Measurements from ENCODE around the gene PPP3R1. TPM values are rescaled to one million over a fixed set of nuclear protein-coding genes. Genes with fewer than 3 reads are reported as not detected.

Gene PPP3R1
- total and polyA plus RNA-seq, 2 of the 4 experiments (the other 2 are of a cell fraction): 9.1 to 17.3 TPM

DNA sequence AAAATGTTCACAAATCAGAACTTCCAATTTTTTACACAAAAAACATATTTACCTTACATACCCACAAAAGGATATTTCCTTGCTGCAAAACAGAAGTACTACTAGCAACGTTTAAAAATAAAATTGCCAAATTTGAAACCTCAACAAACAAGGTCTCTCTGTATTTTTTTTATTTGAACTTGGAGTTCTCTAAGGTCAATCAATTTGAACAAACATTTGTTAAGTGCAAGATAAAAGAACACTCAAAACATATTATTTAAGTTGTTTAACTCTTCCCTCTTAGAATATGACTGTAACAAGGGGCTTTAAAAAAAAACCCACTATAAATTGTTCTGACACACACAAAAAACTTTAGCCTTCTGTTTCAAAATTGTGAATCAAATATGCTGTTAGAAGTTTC is 65.0 kb downstream of the PPP3R1 start:
- no peak overlapping the region for H3K18ac ChIP-seq (ENCODE audit: low read depth, low read length)
- DNase-seq (no peak), ATAC-seq (ENCODE audit: low read depth) (no peak)
- H3K56ac ChIP-seq (ENCODE audit: extremely low read depth, insufficient read depth, low read length): no peak overlapping the region
- H3K4me1 ChIP-seq (ENCODE audit: control insufficient read depth, insufficient read depth, low read length): peaks cover 4% of the 10 kb centered on the region
- H3K4me3 ChIP-seq (ENCODE audit: insufficient read depth, low read depth, low read length): no peak overlapping the region
- H3K4me2 ChIP-seq (ENCODE audit: low read depth, low read length): no peak overlapping the region
- H3K27ac ChIP-seq (ENCODE audit: insufficient read depth, low read length): no peak overlapping the region
- dilution Hi-C loops (cut with HindIII; ENCODE audit: low sequenced_read_pairs, unreplicated experiment) (no loop called here), in situ Hi-C loops (cut with MboI; ENCODE audit: low sequenced_read_pairs) (no loop called here), intact Hi-C loops (cut with micrococcal nuclease) (no loop called here)
- H2BK5ac ChIP-seq (ENCODE audit: low read depth, low read length, poor library complexity, severe bottlenecking): no peak overlapping the region
- no peak for TF ChIP-seq USF2 (IDR thresholded peaks at IDR 0.05; ENCODE audit: low read depth, low read length)
- no peak for TF ChIP-seq CEBPB (IDR thresholded peaks at IDR 0.05; ENCODE audit: low read depth, low read length)
- no peak for TF ChIP-seq RAD21 (IDR thresholded peaks at IDR 0.05; ENCODE audit: low read length)
- TF ChIP-seq RFX5 (IDR thresholded peaks at IDR 0.05; ENCODE audit: low read depth, low read length): no peak
- no peak for TF ChIP-seq NFE2L2 (IDR thresholded peaks at IDR 0.05; ENCODE audit: low read depth, low read length)
- TF ChIP-seq, protein P1, sequence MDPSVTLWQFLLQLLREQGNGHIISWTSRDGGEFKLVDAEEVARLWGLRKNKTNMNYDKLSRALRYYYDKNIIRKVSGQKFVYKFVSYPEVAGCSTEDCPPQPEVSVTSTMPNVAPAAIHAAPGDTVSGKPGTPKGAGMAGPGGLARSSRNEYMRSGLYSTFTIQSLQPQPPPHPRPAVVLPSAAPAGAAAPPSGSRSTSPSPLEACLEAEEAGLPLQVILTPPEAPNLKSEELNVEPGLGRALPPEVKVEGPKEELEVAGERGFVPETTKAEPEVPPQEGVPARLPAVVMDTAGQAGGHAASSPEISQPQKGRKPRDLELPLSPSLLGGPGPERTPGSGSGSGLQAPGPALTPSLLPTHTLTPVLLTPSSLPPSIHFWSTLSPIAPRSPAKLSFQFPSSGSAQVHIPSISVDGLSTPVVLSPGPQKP (IDR thresholded peaks at IDR 0.05; ENCODE audit: borderline replicate concordance, low read depth, low read length): no peak
- TF ChIP-seq MAFK (IDR thresholded peaks at IDR 0.05; ENCODE audit: low read depth, low read length): no peak
- no peak for TF ChIP-seq BHLHE40 (IDR thresholded peaks at IDR 0.05; ENCODE audit: low read depth, low read length)
- no peak overlapping the region for H4K91ac ChIP-seq (ENCODE audit: insufficient read depth, low read depth, low read length)
- H3K4ac ChIP-seq (ENCODE audit: low read depth, low read length): no peak overlapping the region
- no peak overlapping the region for H2AK5ac ChIP-seq (ENCODE audit: low read depth, low read length)
- peaks cover 28% of the 10 kb centered on the region; the same call in 1 of the 2 replicates for H4K20me1 ChIP-seq (ENCODE audit: insufficient read depth, low read length)
- H3K23ac ChIP-seq (ENCODE audit: low read depth, low read length): no peak overlapping the region
- H4K8ac ChIP-seq (ENCODE audit: low read depth in 2 of 2, low read length in 2 of 2): no peak overlapping the region
- CTCF ChIA-PET: interaction anchor here (1.6 to 1.8 kb wide), 2 partner anchors 8 to 63 kb away, joined by 4 to 5 read pairs; no protein-coding TSS in a partner anchor
- no peak overlapping the region for H3K9ac ChIP-seq (ENCODE audit: low read depth, low read length)
- H2BK120ac ChIP-seq (ENCODE audit: low read depth, low read length): no peak overlapping the region
- H2BK20ac ChIP-seq (ENCODE audit: low read depth, low read length): no peak overlapping the region
- H3K27me3 ChIP-seq (ENCODE audit: control insufficient read depth, insufficient read depth, low read length): no peaks in the 10 kb centered on the region
- H3K9me3 ChIP-seq (ENCODE audit: control insufficient read depth, insufficient read depth, low read length): no peaks in the 10 kb centered on the region
- POLR2A ChIA-PET (ENCODE audit: unreplicated experiment): no interaction called here
- H3K9me1 ChIP-seq (ENCODE audit: insufficient read depth, low read length): peaks cover 5% of the 10 kb centered on the region
- no peak overlapping the region for H2BK15ac ChIP-seq (ENCODE audit: low read depth, low read length)
- H3K14ac ChIP-seq (replicated peaks; ENCODE audit: low read depth, low read length): no peak overlapping the region
- H3K36me3 ChIP-seq (ENCODE audit: control insufficient read depth, insufficient read depth, low read length): peaks cover 10% of the 10 kb centered on the region; the same call in 1 of the 2 replicates
- BruUV-seq (replicated peaks): no TSS peak
- peaks cover 16 to 54% of the 10 kb centered on the region in 2 experiments for H3K79me1 ChIP-seq (ENCODE audit: low read depth in 1 of 2, low read length in 2 of 2)
- H4K5ac ChIP-seq (ENCODE audit: low read depth, low read length): no peak overlapping the region
- no peak overlapping the region for H2AK9ac ChIP-seq (replicated peaks; ENCODE audit: low read depth, low read length, poor library complexity)
- WGBS, 2 experiments (ENCODE audit: extremely low coverage in 2 of 2, insufficient read length in 1 of 2): no CpG with 5 or more reads among the region's 1 CpG
- no peak overlapping the region for H2AFZ ChIP-seq (replicated peaks; ENCODE audit: low read length, poor library complexity)
